HepG2 (cell line): ENCODE measurements around the gene PFDN1. TPM values are rescaled to one million over a fixed set of nuclear protein-coding genes. Genes with fewer than 3 reads are reported as not detected.

Source experiments
- ATAC-seq: fragments of 200-7000 bp; cut with Tn5 transposase; 3 replicates; pipeline ENCODE4 v1.9.1; 2020; ENCODE audit warnings: mild to moderate bottlenecking, moderate library complexity
- BruUV-seq: library from RNA; stranded (reverse); fragments of 400-500 nt; replicated peaks from 2 replicates; lab custom pipeline; 2021; lab: Mats Ljungman, UMichigan
- CTCF ChIA-PET: fragments of 300-600 bp; formaldehyde crosslinking; extraction: SDS; loops from one replicate; lab custom pipeline; 2021; ENCODE audit warnings: low total read pairs, inconsistent platforms, low intra/inter-chr PET ratio; lab: Yijun Ruan, JAX
- POLR2A ChIA-PET: fragments of 350-600 bp; sonication (Branson Sonifier 250); formaldehyde crosslinking; loops from one replicate; lab custom pipeline; 2020; ENCODE audit warnings: antibody characterized with exemption, inconsistent platforms; lab: Yijun Ruan, JAX
- DNase-seq: peaks from one replicate; pipeline ENCODE4 v3.0.0-alpha.2; 2015; ENCODE audit warnings: low spot score
- FAIRE-seq: peaks from 3 replicates; lab custom pipeline; 2011; peaks lifted over from hg19 to GRCh38; lab: Jason Lieb, UNC
- H2AFZ ChIP-seq: one replicate; pipeline ENCODE4 v1.6.1; 2011; ENCODE audit warnings: low read length, inconsistent platforms
- H3K27ac ChIP-seq: fragments of 300-600 bp; 3 replicates; pipeline ENCODE4 v1.8.0; 2011; ENCODE audit warnings: mixed run types, mild to moderate bottlenecking, mixed read lengths, low read length, inconsistent platforms; ENCODE audit not compliant: insufficient read depth; ENCODE audit errors: extremely low read length
- H3K27me3 ChIP-seq, 2 experiments: fragments of 200-600 bp in 1 of 2; 2 replicates in 1 of 2; 3 replicates in 1 of 2; pipeline versions ENCODE4 v1.6.0 to v1.8.0; 2011; ENCODE audit warnings: low read length in 2 of 2, mild to moderate bottlenecking in 2 of 2, moderate library complexity in 2 of 2, inconsistent platforms in 1 of 2; ENCODE audit not compliant: insufficient read depth in 2 of 2, control insufficient read depth in 1 of 2
- H3K36me3 ChIP-seq, 2 experiments: fragments of 200-600 bp in 1 of 2; replicated peaks in 1 of 2; 2 replicates in 1 of 2; 3 replicates in 1 of 2; pipeline versions ENCODE4 v1.5.1 to v1.8.0; 2011; ENCODE audit warnings: low read length in 2 of 2, inconsistent platforms in 1 of 2; ENCODE audit not compliant: insufficient read depth in 2 of 2, control insufficient read depth in 1 of 2
- H3K4me1 ChIP-seq: 2 replicates; pipeline ENCODE4 v1.5.1; 2012; ENCODE audit warnings: low read length, inconsistent platforms; ENCODE audit not compliant: insufficient read depth
- H3K4me2 ChIP-seq: 2 replicates; pipeline ENCODE4 v1.6.0; 2011; ENCODE audit warnings: low read depth, low read length, inconsistent platforms
- H3K4me3 ChIP-seq, 3 experiments: fragments of 200-600 bp in 1 of 3; sonication (generic), shearing (Covaris generic) in 1 of 3; replicated peaks in 1 of 3; 2 replicates each; pipeline ENCODE4 v1.5.1; 2011 to 2016; ENCODE audit warnings: low read length in 3 of 3, inconsistent platforms in 2 of 3, low read depth in 2 of 3, mild to moderate bottlenecking in 2 of 3, control low read depth in 1 of 3, mixed read lengths in 1 of 3; ENCODE audit not compliant: insufficient read depth in 1 of 3
- H3K79me2 ChIP-seq: one replicate; pipeline ENCODE4 v1.6.1; 2011; ENCODE audit warnings: low read length, inconsistent platforms; ENCODE audit not compliant: insufficient read depth
- H3K9ac ChIP-seq: 2 replicates; pipeline ENCODE4 v1.6.0; 2011; ENCODE audit warnings: mild to moderate bottlenecking, low read depth, low read length, inconsistent platforms; ENCODE audit not compliant: insufficient read depth
- H3K9me3 ChIP-seq: 2 replicates; pipeline ENCODE4 v1.5.1; 2012; ENCODE audit warnings: mild to moderate bottlenecking, low read length
- H4K20me1 ChIP-seq: 2 replicates; pipeline ENCODE4 v1.6.0; 2011; ENCODE audit warnings: inconsistent platforms, mild to moderate bottlenecking, low read length, moderate library complexity; ENCODE audit not compliant: insufficient read depth
- FOXA1 ChIP-seq, 2 experiments: fragments of 450-650 bp in 1 of 2; sonication (generic) in 1 of 2; formaldehyde crosslinking in 1 of 2; IDR thresholded peaks; 2 replicates each; pipeline versions ENCODE4 v1.4.0 to v1.6.1; 2016 to 2020; ENCODE audit warnings: missing genetic modification reagents in 1 of 2
- IKZF4 ChIP-seq: sonication (generic); formaldehyde crosslinking; IDR thresholded peaks from 2 replicates; pipeline ENCODE4 v1.5.1; 2020; ENCODE audit warnings: borderline replicate concordance, mild to moderate bottlenecking, low read depth, missing genetic modification reagents; ENCODE audit errors: not compliant biosample characterization
- RARA ChIP-seq: IDR thresholded peaks from 2 replicates; pipeline ENCODE4 v1.6.1; 2016; ENCODE audit warnings: missing genetic modification reagents, missing compliant biosample characterization
- SP5 ChIP-seq: IDR thresholded peaks from 2 replicates; pipeline ENCODE4 v1.6.1; 2016; ENCODE audit warnings: low read depth, borderline replicate concordance
- ZBTB8A ChIP-seq: sonication (generic); formaldehyde crosslinking; IDR thresholded peaks from 2 replicates; pipeline ENCODE4 v1.4.0; 2020; ENCODE audit warnings: mild to moderate bottlenecking, low read depth, missing genetic modification reagents, borderline replicate concordance
- ZNF225 ChIP-seq: sonication (generic); formaldehyde crosslinking; IDR thresholded peaks from 2 replicates; pipeline ENCODE4 v1.4.0; 2020; ENCODE audit warnings: mild to moderate bottlenecking, missing genetic modification reagents
- ZNF282 ChIP-seq: fragments of 450-650 bp; IDR thresholded peaks from 2 replicates; pipeline ENCODE4 v1.6.1; 2018; ENCODE audit not compliant: partially characterized antibody
- ZNF563 ChIP-seq: sonication (generic); formaldehyde crosslinking; IDR thresholded peaks from 2 replicates; pipeline ENCODE4 v1.8.0; 2022; ENCODE audit warnings: mild to moderate bottlenecking, moderate library complexity, missing genetic modification reagents
- ZNF850 ChIP-seq: sonication (generic); formaldehyde crosslinking; conservative IDR thresholded peaks from 2 replicates; pipeline ENCODE4 v1.9.0; 2021; ENCODE audit warnings: mild to moderate bottlenecking, missing genetic modification reagents
- in situ Hi-C: cut with HindIII; loops from 2 replicates; pipeline ENCODE4 v1.10.0; 2017; ENCODE audit warnings: low pct_unique_long_range_greater_than_20kb; ENCODE audit not compliant: extremely low pct_ligation_motif_present
- intact Hi-C: fragments of 100-400 bp; cut with micrococcal nuclease; formaldehyde crosslinking; loops from one replicate; pipeline ENCODE4 v1.10.0; 2022; ENCODE audit not compliant: unreplicated experiment
- polyA plus RNA-seq, 8 experiments: library from polyadenylated mRNA; depleted of rRNA in 3 of 8; stranded (reverse) in 7 of 8; unstranded in 1 of 8; fragments of >200 nt; fragmentation: Illumina TruSeq in 4 of 8; extraction: Trizol in 4 of 8; gene quantifications; 2 replicates each; pipeline versions ENCODE4 v1.2.1 to v1.2.3, GENCODE V29; 2011 to 2016; ENCODE audit warnings: low read depth in 4 of 8, missing spikeins in 1 of 8, mixed read lengths in 1 of 8; ENCODE audit not compliant: insufficient read depth in 1 of 8
- total RNA-seq, 5 experiments: library from RNA; depleted of rRNA; stranded (reverse); fragments of >200 nt; fragmentation: Illumina TruSeq; extraction: Trizol; gene quantifications; 2 replicates each; pipeline ENCODE4 v1.2.3, GENCODE V29; 2016; ENCODE audit warnings: low read depth in 1 of 5
- TF ChIP-seq, protein P1 (sequence below): sonication (generic); formaldehyde crosslinking; IDR thresholded peaks from 2 replicates; pipeline ENCODE4 v1.9.0; 2021; ENCODE audit warnings: missing genetic modification reagents, mild to moderate bottlenecking, borderline replicate concordance
- TF ChIP-seq, protein P2 (sequence below): IDR thresholded peaks from 2 replicates; pipeline ENCODE4 v1.6.1; 2012; ENCODE audit warnings: low read length, improper control_type of control experiment
- TF ChIP-seq, protein P3 (sequence below): sonication (generic); formaldehyde crosslinking; IDR thresholded peaks from 2 replicates; pipeline ENCODE4 v1.8.1; 2023; ENCODE audit warnings: mild to moderate bottlenecking, inconsistent platforms, moderate library complexity, missing genetic modification reagents, borderline replicate concordance
- TF ChIP-seq, protein P4 (sequence below): sonication (generic); formaldehyde crosslinking; IDR thresholded peaks from 2 replicates; pipeline ENCODE4 v1.5.0; 2020; ENCODE audit warnings: missing genetic modification reagents

PFDN1 gene
- total and polyA plus RNA-seq, 2 of the 13 experiments (the other 11 are each of a cell fraction or from before 2014, with no cell fraction given), result 67.2 to 70.8 TPM

DNA sequence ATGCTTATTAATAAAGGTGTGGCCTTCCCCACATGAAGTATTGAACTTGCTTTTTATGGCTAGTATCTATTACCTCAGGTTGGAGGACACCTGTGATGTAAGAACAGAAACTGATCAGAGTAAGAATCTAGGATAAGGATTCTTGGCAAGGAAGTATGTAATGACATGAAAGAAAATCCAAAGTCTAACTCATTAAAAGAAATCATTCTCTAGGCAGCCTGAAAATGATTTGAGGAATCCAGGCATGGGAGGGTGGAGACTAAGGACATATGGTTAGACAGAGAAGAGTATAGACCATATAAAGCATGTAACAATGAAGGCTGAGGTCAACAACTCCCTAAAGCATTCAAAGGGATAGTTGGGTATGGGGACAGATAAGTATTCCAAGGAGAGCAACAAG is 32.9 kb downstream of the PFDN1 start:
- intact Hi-C loops (no loop called here), in situ Hi-C loops (no loop called here)
- DNase-seq (no peak), FAIRE-seq (no peak), ATAC-seq (no peak)
- Histone ChIP-seq H4K20me1 (no peaks in the 10 kb centered on the region; the same call in 1 of the 2 replicates), H3K4me2 (no peak overlapping the region), H3K4me3 (no peak overlapping the region), H3K4me1 (peaks cover 22% of the 10 kb centered on the region), H3K9ac (no peak overlapping the region), H3K79me2 (peaks cover 14% of the 10 kb centered on the region), H3K9me3 (no peaks in the 10 kb centered on the region), H3K36me3 (peaks cover 3 to 25% of the 10 kb centered on the region in 2 experiments; a peak in 4 of 5 replicates), H2AFZ (no peak overlapping the region), H3K27me3 (no peaks in the 10 kb centered on the region), H3K27ac (no peak overlapping the region)
- BruUV-seq, result no TSS peak
- ChIA-PET CTCF (no interaction called here), POLR2A (no interaction called here)
- no peak for TF ChIP-seq IKZF4 (CRISPR knock-in tag)
- TF ChIP-seq, protein P1, sequence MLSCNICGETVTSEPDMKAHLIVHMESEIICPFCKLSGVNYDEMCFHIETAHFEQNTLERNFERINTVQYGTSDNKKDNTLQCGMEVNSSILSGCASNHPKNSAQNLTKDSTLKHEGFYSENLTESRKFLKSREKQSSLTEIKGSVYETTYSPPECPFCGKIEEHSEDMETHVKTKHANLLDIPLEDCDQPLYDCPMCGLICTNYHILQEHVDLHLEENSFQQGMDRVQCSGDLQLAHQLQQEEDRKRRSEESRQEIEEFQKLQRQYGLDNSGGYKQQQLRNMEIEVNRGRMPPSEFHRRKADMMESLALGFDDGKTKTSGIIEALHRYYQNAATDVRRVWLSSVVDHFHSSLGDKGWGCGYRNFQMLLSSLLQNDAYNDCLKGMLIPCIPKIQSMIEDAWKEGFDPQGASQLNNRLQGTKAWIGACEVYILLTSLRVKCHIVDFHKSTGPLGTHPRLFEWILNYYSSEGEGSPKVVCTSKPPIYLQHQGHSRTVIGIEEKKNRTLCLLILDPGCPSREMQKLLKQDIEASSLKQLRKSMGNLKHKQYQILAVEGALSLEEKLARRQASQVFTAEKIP (CRISPR knock-in tag), result no peak
- TF ChIP-seq FOXA1 (IDR thresholded peaks at IDR 0.05), result no peak
- TF ChIP-seq FOXA1 (CRISPR knock-in tag; IDR thresholded peaks at IDR 0.05), result no peak
- TF ChIP-seq ZNF225 (CRISPR knock-in tag), result no peak
- TF ChIP-seq, protein P2, sequence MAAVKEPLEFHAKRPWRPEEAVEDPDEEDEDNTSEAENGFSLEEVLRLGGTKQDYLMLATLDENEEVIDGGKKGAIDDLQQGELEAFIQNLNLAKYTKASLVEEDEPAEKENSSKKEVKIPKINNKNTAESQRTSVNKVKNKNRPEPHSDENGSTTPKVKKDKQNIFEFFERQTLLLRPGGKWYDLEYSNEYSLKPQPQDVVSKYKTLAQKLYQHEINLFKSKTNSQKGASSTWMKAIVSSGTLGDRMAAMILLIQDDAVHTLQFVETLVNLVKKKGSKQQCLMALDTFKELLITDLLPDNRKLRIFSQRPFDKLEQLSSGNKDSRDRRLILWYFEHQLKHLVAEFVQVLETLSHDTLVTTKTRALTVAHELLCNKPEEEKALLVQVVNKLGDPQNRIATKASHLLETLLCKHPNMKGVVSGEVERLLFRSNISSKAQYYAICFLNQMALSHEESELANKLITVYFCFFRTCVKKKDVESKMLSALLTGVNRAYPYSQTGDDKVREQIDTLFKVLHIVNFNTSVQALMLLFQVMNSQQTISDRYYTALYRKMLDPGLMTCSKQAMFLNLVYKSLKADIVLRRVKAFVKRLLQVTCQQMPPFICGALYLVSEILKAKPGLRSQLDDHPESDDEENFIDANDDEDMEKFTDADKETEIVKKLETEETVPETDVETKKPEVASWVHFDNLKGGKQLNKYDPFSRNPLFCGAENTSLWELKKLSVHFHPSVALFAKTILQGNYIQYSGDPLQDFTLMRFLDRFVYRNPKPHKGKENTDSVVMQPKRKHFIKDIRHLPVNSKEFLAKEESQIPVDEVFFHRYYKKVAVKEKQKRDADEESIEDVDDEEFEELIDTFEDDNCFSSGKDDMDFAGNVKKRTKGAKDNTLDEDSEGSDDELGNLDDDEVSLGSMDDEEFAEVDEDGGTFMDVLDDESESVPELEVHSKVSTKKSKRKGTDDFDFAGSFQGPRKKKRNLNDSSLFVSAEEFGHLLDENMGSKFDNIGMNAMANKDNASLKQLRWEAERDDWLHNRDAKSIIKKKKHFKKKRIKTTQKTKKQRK, result no peak
- TF ChIP-seq, protein P3, sequence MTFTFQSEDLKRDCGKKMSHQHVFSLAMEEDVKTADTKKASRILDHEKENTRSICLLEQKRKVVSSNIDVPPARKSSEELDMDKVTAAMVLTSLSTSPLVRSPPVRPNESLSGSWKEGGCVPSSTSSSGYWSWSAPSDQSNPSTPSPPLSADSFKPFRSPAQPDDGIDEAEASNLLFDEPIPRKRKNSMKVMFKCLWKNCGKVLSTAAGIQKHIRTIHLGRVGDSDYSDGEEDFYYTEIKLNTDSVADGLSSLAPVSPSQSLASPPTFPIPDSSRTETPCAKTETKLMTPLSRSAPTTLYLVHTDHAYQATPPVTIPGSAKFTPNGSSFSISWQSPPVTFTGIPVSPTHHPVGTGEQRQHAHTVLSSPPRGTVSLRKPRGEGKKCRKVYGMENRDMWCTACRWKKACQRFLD, result no peak
- TF ChIP-seq, protein P4, sequence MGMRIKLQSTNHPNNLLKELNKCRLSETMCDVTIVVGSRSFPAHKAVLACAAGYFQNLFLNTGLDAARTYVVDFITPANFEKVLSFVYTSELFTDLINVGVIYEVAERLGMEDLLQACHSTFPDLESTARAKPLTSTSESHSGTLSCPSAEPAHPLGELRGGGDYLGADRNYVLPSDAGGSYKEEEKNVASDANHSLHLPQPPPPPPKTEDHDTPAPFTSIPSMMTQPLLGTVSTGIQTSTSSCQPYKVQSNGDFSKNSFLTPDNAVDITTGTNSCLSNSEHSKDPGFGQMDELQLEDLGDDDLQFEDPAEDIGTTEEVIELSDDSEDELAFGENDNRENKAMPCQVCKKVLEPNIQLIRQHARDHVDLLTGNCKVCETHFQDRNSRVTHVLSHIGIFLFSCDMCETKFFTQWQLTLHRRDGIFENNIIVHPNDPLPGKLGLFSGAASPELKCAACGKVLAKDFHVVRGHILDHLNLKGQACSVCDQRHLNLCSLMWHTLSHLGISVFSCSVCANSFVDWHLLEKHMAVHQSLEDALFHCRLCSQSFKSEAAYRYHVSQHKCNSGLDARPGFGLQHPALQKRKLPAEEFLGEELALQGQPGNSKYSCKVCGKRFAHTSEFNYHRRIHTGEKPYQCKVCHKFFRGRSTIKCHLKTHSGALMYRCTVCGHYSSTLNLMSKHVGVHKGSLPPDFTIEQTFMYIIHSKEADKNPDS (CRISPR knock-in tag), result no peak
- TF ChIP-seq ZNF563 (CRISPR knock-in tag), result no peak
- no peak for TF ChIP-seq ZNF282
- no peak for TF ChIP-seq ZNF850 (CRISPR knock-in tag)
- no peak for TF ChIP-seq ZBTB8A
- no peak for TF ChIP-seq RARA (CRISPR knock-in tag)
- TF ChIP-seq SP5 (CRISPR knock-in tag), result no peak
